Left lung (tissue), 10 donors: ENCODE data around the gene STK35. TPM values are rescaled to one million over a fixed set of nuclear protein-coding genes. Genes with fewer than 3 reads are reported as not detected.

ENCODE experiments used
- ATAC-seq: fragments of 200-7000 bp; cut with Tn5 transposase; one replicate; pipeline ENCODE4 v1.9.1; 2020; ENCODE audit warnings: moderate library complexity
- DNase-seq, 4 donors: peaks; one replicate each; pipeline ENCODE4 v3.0.0-alpha.2; 2013 to 2020
- H3K27ac ChIP-seq, 2 donors: fragments of 200-600 bp; sonication (generic) in 1 of 2; one replicate each; pipeline versions ENCODE4 v1.5.0 to v1.8.0; 2020 to 2021
- H3K27me3 ChIP-seq, 2 donors: fragments of 200-600 bp; sonication (generic) in 1 of 2; one replicate each; pipeline versions ENCODE4 v1.5.0 to v1.8.0; 2020 to 2021
- H3K36me3 ChIP-seq, 2 donors: fragments of 200-600 bp; sonication (generic) in 1 of 2; one replicate each; pipeline versions ENCODE4 v1.5.0 to v1.8.0; 2020 to 2021
- H3K4me1 ChIP-seq, 2 donors: fragments of 200-600 bp; one replicate each; pipeline ENCODE4 v1.8.0; 2021
- H3K4me3 ChIP-seq, 2 donors: fragments of 200-600 bp; sonication (generic) in 1 of 2; one replicate each; pipeline versions ENCODE4 v1.5.0 to v1.8.0; 2020 to 2021; ENCODE audit warnings: mild to moderate bottlenecking in 1 of 2
- H3K9me3 ChIP-seq, 2 donors: fragments of 200-600 bp; sonication (generic) in 1 of 2; one replicate each; pipeline versions ENCODE4 v1.5.0 to v1.8.0; 2020 to 2021
- intact Hi-C, 2 donors: fragments of 100-400 bp; cut with DNase I; formaldehyde crosslinking; loops; one replicate each; pipeline versions ENCODE4 v1.11.2 to v1.14.2; 2022
- polyA plus RNA-seq, 6 donors: library from polyadenylated mRNA; unstranded; fragments of 120-200 nt; gene quantifications; one replicate each; pipeline ENCODE4 v1.2.1, GENCODE V29; 2013; ENCODE audit not compliant: insufficient read length in 6 of 6
- total RNA-seq, 2 donors: library from RNA; stranded (reverse); fragmentation: NEBNext Ultra II Directional; extraction: Animal tissue kit (Norgen Biotek cat#: 25700); gene quantifications; one replicate each; pipeline ENCODE4 v1.2.1, GENCODE V29; 2021
- TF ChIP-seq, protein P1 (sequence below), 2 donors: fragments of 200-600 bp; sonication (generic) in 1 of 2; IDR thresholded peaks; one replicate each; pipeline versions ENCODE4 v1.5.0 to v1.8.0; 2021; ENCODE audit warnings: antibody characterized with exemption in 2 of 2
- donor health status: DM: no; HTN: yes; CAD: no.
- donor health status: DM: no; HTN: no; CAD: no.

The STK35 gene
- total and polyA plus RNA-seq, 8 donors = 15.8 to 20.7 (median 17.8) TPM

DNA sequence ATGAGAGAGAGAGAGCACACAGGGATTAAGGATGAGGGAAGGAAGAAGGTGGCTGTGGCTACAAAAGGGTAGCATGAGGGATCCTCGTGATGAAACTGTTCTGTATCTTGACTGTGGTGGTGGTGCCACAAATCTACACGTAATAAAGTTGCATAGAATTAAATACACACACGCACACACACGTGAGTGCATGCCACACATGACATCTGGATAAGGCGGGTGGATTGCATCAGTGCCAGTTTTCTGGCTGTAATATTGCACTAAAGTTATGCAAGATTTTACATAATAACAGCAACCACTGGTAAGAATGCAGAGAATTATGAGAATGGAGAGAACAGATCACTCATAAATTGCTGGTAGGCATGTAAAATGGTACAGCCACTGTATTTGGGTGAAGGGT, 16.9 kb upstream of the STK35 start:
- no peak overlapping the region for H3K27ac ChIP-seq
- intact Hi-C loops = no loop called here
- no peak overlapping the region for H3K4me3 ChIP-seq
- no peak for ATAC-seq
- peaks cover 10 to 80% of the 10 kb centered on the region in 2 donors for H3K27me3 ChIP-seq
- peak in 1 of 4 donors; percentile 43 for DNase-seq
- no peaks in the 10 kb centered on the region for H3K9me3 ChIP-seq
- H3K4me1 ChIP-seq = peaks cover 0 to 20% of the 10 kb centered on the region in 2 donors
- no peaks in the 10 kb centered on the region for H3K36me3 ChIP-seq
- TF ChIP-seq, protein P1, sequence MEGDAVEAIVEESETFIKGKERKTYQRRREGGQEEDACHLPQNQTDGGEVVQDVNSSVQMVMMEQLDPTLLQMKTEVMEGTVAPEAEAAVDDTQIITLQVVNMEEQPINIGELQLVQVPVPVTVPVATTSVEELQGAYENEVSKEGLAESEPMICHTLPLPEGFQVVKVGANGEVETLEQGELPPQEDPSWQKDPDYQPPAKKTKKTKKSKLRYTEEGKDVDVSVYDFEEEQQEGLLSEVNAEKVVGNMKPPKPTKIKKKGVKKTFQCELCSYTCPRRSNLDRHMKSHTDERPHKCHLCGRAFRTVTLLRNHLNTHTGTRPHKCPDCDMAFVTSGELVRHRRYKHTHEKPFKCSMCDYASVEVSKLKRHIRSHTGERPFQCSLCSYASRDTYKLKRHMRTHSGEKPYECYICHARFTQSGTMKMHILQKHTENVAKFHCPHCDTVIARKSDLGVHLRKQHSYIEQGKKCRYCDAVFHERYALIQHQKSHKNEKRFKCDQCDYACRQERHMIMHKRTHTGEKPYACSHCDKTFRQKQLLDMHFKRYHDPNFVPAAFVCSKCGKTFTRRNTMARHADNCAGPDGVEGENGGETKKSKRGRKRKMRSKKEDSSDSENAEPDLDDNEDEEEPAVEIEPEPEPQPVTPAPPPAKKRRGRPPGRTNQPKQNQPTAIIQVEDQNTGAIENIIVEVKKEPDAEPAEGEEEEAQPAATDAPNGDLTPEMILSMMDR (IDR thresholded peaks at IDR 0.05) = no peak

DNA sequence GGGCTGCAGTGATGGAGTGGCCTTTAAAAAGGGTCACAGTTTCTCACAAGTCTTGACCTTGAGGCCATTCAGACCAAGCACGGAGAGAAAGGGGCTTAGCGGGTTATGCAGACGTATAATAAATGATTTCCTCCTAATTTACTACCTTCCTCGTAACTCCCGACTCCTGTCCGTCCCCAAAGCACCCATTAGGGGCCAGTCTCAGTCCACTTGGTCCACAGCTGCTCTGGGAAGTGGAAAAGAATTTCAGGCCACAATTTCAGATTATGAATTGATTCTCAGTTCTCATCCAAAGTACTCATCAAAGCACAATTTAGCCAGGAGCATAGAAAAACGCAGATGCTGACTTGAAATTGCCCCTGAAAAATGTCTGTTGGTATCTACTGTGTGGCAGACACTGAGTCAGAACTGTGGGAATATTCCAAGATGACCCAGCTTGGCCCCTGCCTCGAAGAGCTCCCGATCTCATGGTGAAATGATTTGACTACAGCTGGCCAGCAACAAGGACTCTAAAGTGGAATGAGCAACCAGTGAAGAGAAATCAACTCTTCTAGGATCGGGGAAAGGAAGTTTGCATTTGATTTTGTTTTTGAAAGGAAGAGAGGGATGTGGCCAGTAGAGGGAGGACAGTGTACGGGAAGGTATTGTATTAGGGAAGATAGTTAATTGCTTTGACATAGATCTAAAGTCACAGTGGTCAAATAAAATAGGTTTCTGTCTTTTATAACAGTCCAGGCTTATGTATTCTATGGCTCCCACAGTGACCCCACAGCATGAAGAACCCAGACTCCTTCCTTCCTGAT, 15.2 kb upstream of the STK35 start:
- Histone ChIP-seq H3K4me3 (no peak overlapping the region), H3K27me3 (peaks cover 11 to 79% of the 10 kb centered on the region in 2 donors), H3K36me3 (no peaks in the 10 kb centered on the region), H3K9me3 (no peaks in the 10 kb centered on the region), H3K27ac (no peak overlapping the region), H3K4me1 (peaks cover 0 to 20% of the 10 kb centered on the region in 2 donors)
- TF ChIP-seq, protein P1 (IDR thresholded peaks at IDR 0.05) = no peak
- DNase-seq (no peak), ATAC-seq (no peak)
- intact Hi-C loops = no loop called here

DNA sequence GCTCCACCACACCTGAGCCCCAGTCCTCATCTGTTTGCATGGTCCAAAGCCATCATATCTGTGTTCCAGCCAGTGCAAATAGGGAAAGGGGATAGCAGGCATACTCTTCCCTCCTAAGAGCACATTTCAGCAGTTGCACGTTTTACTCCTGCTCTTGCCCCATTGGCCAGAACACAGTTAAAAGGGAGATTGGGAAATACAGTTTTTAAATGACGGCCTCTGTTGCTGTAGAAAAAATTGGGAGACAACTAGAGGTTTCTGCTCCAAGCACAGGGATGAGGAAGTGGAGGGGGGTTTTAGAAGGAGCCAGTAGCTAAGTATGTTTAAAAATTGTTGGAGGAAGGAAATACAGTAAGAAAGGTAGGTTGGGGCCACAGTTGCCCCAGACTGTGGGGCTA, 14.6 kb upstream of the STK35 start:
- no peaks in the 10 kb centered on the region for H3K9me3 ChIP-seq
- intact Hi-C loops = no loop called here

DNA sequence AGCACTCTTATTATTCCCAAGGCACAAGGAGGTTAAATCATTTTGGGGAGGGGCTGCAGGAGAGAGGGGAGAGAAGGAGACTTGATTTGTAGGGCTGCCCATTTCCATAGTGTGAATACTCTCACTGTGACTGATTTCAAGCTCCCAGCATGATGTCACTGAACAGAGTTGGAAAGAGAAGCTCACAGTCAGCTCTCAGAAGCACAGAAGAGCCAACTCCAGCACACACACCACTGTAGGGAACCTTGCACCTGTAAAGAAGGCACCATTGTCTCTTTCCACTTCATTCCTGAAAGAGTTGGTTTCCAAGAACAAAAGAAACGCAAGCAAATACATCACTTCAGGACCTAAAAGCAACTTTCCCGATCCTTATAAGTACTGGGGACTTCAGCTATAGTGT, 12.7 kb upstream of the STK35 start:
- Histone ChIP-seq H3K4me3 (no peak overlapping the region), H3K27me3 (peaks cover 22 to 90% of the 10 kb centered on the region in 2 donors), H3K27ac (no peak overlapping the region), H3K36me3 (no peaks in the 10 kb centered on the region), H3K4me1 (peaks cover 0 to 20% of the 10 kb centered on the region in 2 donors), H3K9me3 (no peaks in the 10 kb centered on the region)
- intact Hi-C loops = no loop called here
- ATAC-seq (no peak), DNase-seq (no peak)
- TF ChIP-seq, protein P1 (IDR thresholded peaks at IDR 0.05) = no peak

More for the DNA sequence above, 14.6 kb upstream of the STK35 start:
- no peak overlapping the region for H3K27ac ChIP-seq
- no peak overlapping the region for H3K4me3 ChIP-seq
- DNase-seq (no peak), ATAC-seq (no peak)
- H3K36me3 ChIP-seq = no peaks in the 10 kb centered on the region
- peaks cover 0 to 20% of the 10 kb centered on the region in 2 donors for H3K4me1 ChIP-seq
- peaks cover 17 to 85% of the 10 kb centered on the region in 2 donors for H3K27me3 ChIP-seq
- TF ChIP-seq, protein P1 (IDR thresholded peaks at IDR 0.05) = no peak

DNA sequence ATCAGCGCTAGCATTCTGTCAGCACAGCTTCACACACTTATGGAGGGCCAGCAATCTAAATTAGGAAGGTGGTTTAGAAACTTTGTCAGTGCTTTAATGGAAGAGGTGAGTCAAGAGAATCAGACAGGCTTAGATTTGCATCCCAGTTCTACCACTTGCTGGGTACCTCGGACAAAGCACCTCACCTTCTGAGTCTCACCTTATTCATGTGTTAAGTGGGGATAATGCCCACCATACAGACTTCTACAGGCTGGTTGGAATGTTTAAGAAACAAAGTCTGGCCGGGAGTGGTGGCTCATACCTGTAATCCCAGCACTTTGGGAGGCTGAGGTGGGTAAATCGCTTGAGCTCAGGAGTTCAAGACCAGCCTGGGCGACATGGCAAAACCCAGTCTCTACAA, 12.2 kb upstream of the STK35 start:
- Histone ChIP-seq H3K27me3 (peaks cover 25 to 90% of the 10 kb centered on the region in 2 donors), H3K36me3 (no peaks in the 10 kb centered on the region), H3K27ac (no peak overlapping the region), H3K4me3 (no peak overlapping the region), H3K9me3 (no peaks in the 10 kb centered on the region), H3K4me1 (peaks cover 0 to 20% of the 10 kb centered on the region in 2 donors)
- DNase-seq (no peak), ATAC-seq (no peak)
- intact Hi-C loops = no loop called here
- TF ChIP-seq, protein P1 (IDR thresholded peaks at IDR 0.05) = no peak
